ENCODE measurements around the gene PRR16.

DNA sequence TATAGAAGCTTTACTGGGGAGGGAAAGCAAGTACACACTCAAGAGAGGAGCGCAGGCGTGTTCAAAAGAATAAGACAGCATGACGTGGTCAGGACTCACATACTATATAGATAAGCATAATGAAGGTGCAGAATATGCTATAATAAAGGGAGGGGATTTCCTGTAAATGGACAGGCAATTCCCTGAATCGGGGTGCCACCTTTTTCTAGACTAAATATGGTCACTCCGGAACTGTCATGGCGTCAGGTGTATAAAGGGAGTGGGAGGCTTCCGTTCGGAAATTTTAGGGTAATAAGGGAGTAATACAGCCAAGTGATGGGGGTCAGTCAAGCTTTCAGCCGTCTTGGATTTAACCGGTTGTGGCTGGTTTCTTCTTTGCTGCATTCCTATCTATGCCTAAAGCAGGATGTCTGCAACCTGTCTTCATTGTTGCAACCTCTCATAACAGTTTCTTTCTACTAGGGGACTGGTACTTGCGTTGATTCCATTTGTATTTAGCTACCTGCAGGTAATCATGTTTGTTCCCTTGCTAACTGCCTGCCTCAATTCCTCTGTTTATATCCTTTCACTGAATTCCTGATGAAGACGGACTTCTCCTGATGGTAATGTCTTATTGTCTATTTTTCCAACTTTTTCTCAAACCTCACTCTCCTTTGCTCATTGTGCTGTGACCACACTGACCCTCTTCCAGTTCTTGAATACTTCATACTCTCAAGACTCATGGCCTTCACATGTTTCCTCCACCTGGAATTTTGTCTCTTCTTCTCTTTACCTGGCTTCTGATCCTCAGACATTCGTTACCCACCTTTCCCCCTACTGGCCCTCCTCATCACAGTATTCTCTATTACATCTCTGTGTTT is 48.9 kb downstream of the PRR16 start:
- TF ChIP-seq CTCF (IDR thresholded peaks at IDR 0.05) (no peak), POLR2AphosphoS5 (IDR thresholded peaks at IDR 0.05) (no peak)
